HEK293T (cell line): ENCODE measurements around the gene CHRNE.
"Not testable (repeated sequence)": the region's sequence is repeated elsewhere in the genome, so short reads cannot be mapped to it uniquely, and the experiment has no call there.

ENCODE experiments used
- BHLHE40 ChIP-seq: fragments of 450-650 bp; IDR thresholded peaks from 2 replicates; pipeline ENCODE4 v1.6.1; 2016; ENCODE audit warnings: mild to moderate bottlenecking, moderate library complexity, borderline replicate concordance
- CTBP1 ChIP-seq: fragments of 450-650 bp; IDR thresholded peaks from 2 replicates; pipeline ENCODE4 v1.6.1; 2016; ENCODE audit warnings: borderline replicate concordance
- ELF4 ChIP-seq: fragments of 450-650 bp; IDR thresholded peaks from 2 replicates; pipeline ENCODE4 v1.6.1; 2017; ENCODE audit warnings: antibody characterized with exemption
- FOXA1 ChIP-seq: fragments of 450-650 bp; IDR thresholded peaks from 2 replicates; pipeline ENCODE4 v1.6.1; 2016; ENCODE audit warnings: mild to moderate bottlenecking
- FOXM1 ChIP-seq: fragments of 450-650 bp; IDR thresholded peaks from 2 replicates; pipeline ENCODE4 v1.6.1; 2017; ENCODE audit warnings: mild to moderate bottlenecking, borderline replicate concordance
- HDGF ChIP-seq: fragments of 450-650 bp; IDR thresholded peaks from 2 replicates; pipeline ENCODE4 v1.6.1; 2017; ENCODE audit warnings: antibody characterized with exemption, borderline replicate concordance
- NFRKB ChIP-seq: fragments of 450-650 bp; IDR thresholded peaks from 2 replicates; pipeline ENCODE4 v1.6.1; 2016; ENCODE audit warnings: mild to moderate bottlenecking, moderate library complexity
- SP1 ChIP-seq: fragments of 450-650 bp; IDR thresholded peaks from 2 replicates; pipeline ENCODE4 v1.6.1; 2017
- SUZ12 ChIP-seq: fragments of 450-650 bp; IDR thresholded peaks from 2 replicates; pipeline ENCODE4 v1.6.1; 2016; ENCODE audit warnings: mild to moderate bottlenecking
- TARDBP ChIP-seq: fragments of 450-650 bp; IDR thresholded peaks from 2 replicates; pipeline ENCODE4 v1.6.1; 2016
- ZNF384 ChIP-seq: fragments of 450-650 bp; IDR thresholded peaks from 2 replicates; pipeline ENCODE4 v1.6.1; 2016

- not testable (repeated sequence) for TF ChIP-seq SP1, HDGF, FOXM1, TARDBP, FOXA1, SUZ12, BHLHE40, CTBP1, ZNF384, ELF4, NFRKB
Measured at GRCh38 chr17:4867535-4867934, 35.4 kb downstream of the CHRNE start.
